KOPT-K1 (cell line): Measurements from ENCODE around the gene GYPC.
"Not testable (repeated sequence)": the region's sequence is repeated elsewhere in the genome, so short reads cannot be mapped to it uniquely, and the experiment has no call there.

Source experiments
- H3K27ac ChIP-seq: fragments of 200-600 bp; sonication (generic); 2 replicates; pipeline ENCODE4 v1.5.1; 2016; ENCODE audit warnings: antibody characterized with exemption, mild to moderate bottlenecking, low read depth, low read length; ENCODE audit not compliant: poor library complexity, severe bottlenecking
- H3K36me3 ChIP-seq: fragments of 200-600 bp; sonication (generic); 2 replicates; pipeline ENCODE4 v1.5.1; 2017; ENCODE audit warnings: antibody characterized with exemption, mild to moderate bottlenecking, low read length, moderate library complexity; ENCODE audit not compliant: insufficient read depth
- H3K9me3 ChIP-seq: fragments of 200-600 bp; sonication (generic); 2 replicates; pipeline ENCODE4 v1.5.1; 2017; ENCODE audit warnings: antibody characterized with exemption, low read length, mild to moderate bottlenecking; ENCODE audit not compliant: insufficient read depth, poor library complexity, severe bottlenecking

Gene GYPC

GRCh38 chr2:126674075-126674744 is 18.3 kb downstream of the GYPC start:
- Histone ChIP-seq H3K36me3 (no peaks in the 10 kb centered on the region; the same call in 1 of the 2 replicates), H3K9me3 (peaks cover 13% of the 10 kb centered on the region), H3K27ac (no peak overlapping the region)

GRCh38 chr2:126675637-126676036 is 19.7 kb downstream of the GYPC start:
- Histone ChIP-seq H3K36me3 (no peaks in the 10 kb centered on the region; the same call in 1 of the 2 replicates), H3K27ac (no peak overlapping the region), H3K9me3 (peaks cover 13% of the 10 kb centered on the region)

GRCh38 chr2:126676221-126677175 is 20.5 kb downstream of the GYPC start:
- Histone ChIP-seq H3K27ac (no peak overlapping the region), H3K36me3 (no peaks in the 10 kb centered on the region; the same call in 1 of the 2 replicates), H3K9me3 (peaks cover 13% of the 10 kb centered on the region)

- H3K9me3 ChIP-seq, result peaks cover 13% of the 10 kb centered on the region
- H3K36me3 ChIP-seq, result no peaks in the 10 kb centered on the region; the same call in 1 of the 2 replicates
- no peak overlapping the region for H3K27ac ChIP-seq
These were observed 21.2 kb downstream of the GYPC start for GRCh38 chr2:126677176-126677538.

GRCh38 chr2:126678269-126679065 is 22.5 kb downstream of the GYPC start:
- Histone ChIP-seq H3K36me3 (no peaks in the 10 kb centered on the region; the same call in 1 of the 2 replicates), H3K27ac (no peak overlapping the region), H3K9me3 (peaks cover 13% of the 10 kb centered on the region)

- Histone ChIP-seq H3K9me3 (peaks cover 13% of the 10 kb centered on the region), H3K36me3 (peaks cover 2% of the 10 kb centered on the region; the same call in 1 of the 2 replicates), H3K27ac (no peak overlapping the region)
These were observed 23.2 kb downstream of the GYPC start for GRCh38 chr2:126679094-126679713.

GRCh38 chr2:126681505-126681904 is 25.5 kb downstream of the GYPC start:
- 0 out of 2 replicates have a peak, but pooled peaks cover 3% of the 10 kb centered on the region for H3K36me3 ChIP-seq
- H3K9me3 ChIP-seq, result no peaks in the 10 kb centered on the region
- H3K27ac ChIP-seq, result no peak overlapping the region

GRCh38 chr2:126685629-126686028 is 29.7 kb downstream of the GYPC start:
- Histone ChIP-seq H3K36me3 (peaks cover 3% of the 10 kb centered on the region; the same call in 1 of the 2 replicates), H3K27ac (no peak overlapping the region), H3K9me3 (no peaks in the 10 kb centered on the region)

- Histone ChIP-seq H3K36me3 (peaks cover 3% of the 10 kb centered on the region; the same call in 1 of the 2 replicates), H3K9me3 (no peaks in the 10 kb centered on the region), H3K27ac (no peak overlapping the region)
These were observed 30.3 kb downstream of the GYPC start for GRCh38 chr2:126686286-126686685.

- no peak overlapping the region for H3K27ac ChIP-seq
- no peaks in the 10 kb centered on the region for H3K9me3 ChIP-seq
- peaks cover 3% of the 10 kb centered on the region; the same call in 1 of the 2 replicates for H3K36me3 ChIP-seq
These were observed 31.0 kb downstream of the GYPC start for GRCh38 chr2:126686841-126687485.

GRCh38 chr2:126687503-126687902 is 31.5 kb downstream of the GYPC start:
- Histone ChIP-seq H3K36me3 (peaks cover 3% of the 10 kb centered on the region; the same call in 1 of the 2 replicates), H3K27ac (no peak overlapping the region), H3K9me3 (no peaks in the 10 kb centered on the region)

GRCh38 chr2:126688594-126688993 is 32.6 kb downstream of the GYPC start:
- H3K36me3 ChIP-seq, H3K27ac ChIP-seq, H3K9me3 ChIP-seq: not testable (repeated sequence)

- H3K27ac ChIP-seq, H3K9me3 ChIP-seq: not testable (repeated sequence)
- H3K36me3 ChIP-seq, result peaks cover 20% of the 10 kb centered on the region; the same call in 1 of the 2 replicates
These were observed 36.3 kb downstream of the GYPC start for GRCh38 chr2:126692241-126692640.
